Heart left ventricle (tissue), 16 donors: ENCODE results near the gene ANGPTL7. TPM values are rescaled to one million over a fixed set of nuclear protein-coding genes. Genes with fewer than 3 reads are reported as not detected.
"Not testable (repeated sequence)": the region's sequence is repeated elsewhere in the genome, so short reads cannot be mapped to it uniquely, and the experiment has no call there.

Source experiments
- ATAC-seq, 4 donors: fragments of 200-7000 bp; cut with Tn5 transposase; one replicate each; pipeline ENCODE4 v1.9.1; 2020 to 2022; ENCODE audit warnings: moderate library complexity in 4 of 4, mild to moderate bottlenecking in 3 of 4, moderate number of reproducible peaks in 1 of 4
- DNase-seq, 5 donors: peaks; one replicate each; pipeline ENCODE4 v3.0.0-alpha.2; 2020
- H3K27ac ChIP-seq, 12 donors: fragments of 200-600 bp; sonication (generic) in 4 of 12; one replicate each; pipeline versions ENCODE4 v1.5.0 to v1.8.0; 2016 to 2022; ENCODE audit warnings: mild to moderate bottlenecking in 2 of 12
- H3K27me3 ChIP-seq, 9 donors: fragments of 200-600 bp; sonication (generic) in 2 of 9; one replicate each; pipeline versions ENCODE4 v1.5.1 to v1.8.0; 2016 to 2022; ENCODE audit warnings: mild to moderate bottlenecking in 3 of 9
- H3K36me3 ChIP-seq, 9 donors: fragments of 200-600 bp; sonication (generic) in 2 of 9; one replicate each; pipeline versions ENCODE4 v1.5.0 to v1.8.0; 2018 to 2022; ENCODE audit warnings: mild to moderate bottlenecking in 2 of 9
- H3K4me1 ChIP-seq, 12 donors: fragments of 200-600 bp; sonication (generic) in 4 of 12; one replicate each; pipeline versions ENCODE4 v1.5.0 to v1.8.0; 2016 to 2022; ENCODE audit warnings: mild to moderate bottlenecking in 3 of 12
- H3K4me3 ChIP-seq, 12 donors: fragments of 200-600 bp; sonication (generic) in 4 of 12; one replicate each; pipeline versions ENCODE4 v1.5.0 to v1.8.0; 2017 to 2022; ENCODE audit warnings: mild to moderate bottlenecking in 9 of 12, moderate library complexity in 4 of 12
- H3K9me3 ChIP-seq, 12 donors: fragments of 200-600 bp; sonication (generic) in 4 of 12; one replicate each; pipeline versions ENCODE4 v1.5.0 to v1.8.0; 2016 to 2022; ENCODE audit warnings: mild to moderate bottlenecking in 1 of 12
- POLR2A ChIP-seq, 2 donors: fragments of 450-650 bp; IDR thresholded peaks; one replicate each; pipeline ENCODE4 v1.6.1; 2017; ENCODE audit warnings: antibody characterized with exemption in 2 of 2, mild to moderate bottlenecking in 2 of 2, moderate library complexity in 2 of 2
- WGBS, 4 donors: extraction: QIAGEN DNeasy Blood & Tissue Kit in 2 of 4; methylation state at CpG; one replicate each; pipeline versions ENCODE4 v1.1.5 to v1.1.7; 2013 to 2018; 5-methylcytosine and 5-hydroxymethylcytosine counted together
- intact Hi-C, 10 donors: fragments of 100-400 bp; cut with DNase I; formaldehyde crosslinking; loops; one replicate each; pipeline versions ENCODE4 v1.11.1 to v1.14.2; 2022
- polyA plus RNA-seq, 2 donors: library from polyadenylated mRNA; stranded (reverse); fragments of 200-250 nt; gene quantifications; one replicate each; pipeline ENCODE4 v1.2.3, GENCODE V29; 2013
- total RNA-seq, 9 donors: library from RNA; depleted of rRNA in 2 of 9; stranded (reverse); fragments of >200 nt in 2 of 9; fragmentation: NEBNext Ultra II Directional in 3 of 9; extraction: Animal tissue kit (Norgen Biotek cat#: 25700) in 3 of 9; gene quantifications; one replicate each; pipeline versions ENCODE4 v1.1.0 to v1.2.4, GENCODE V29; 2016 to 2023
- TF ChIP-seq, protein P1 (sequence below), 12 donors: fragments of 200-600 bp; sonication (generic) in 4 of 12; IDR thresholded peaks; one replicate each; pipeline versions ENCODE4 v1.5.0 to v1.8.0; 2018 to 2022; ENCODE audit warnings: antibody characterized with exemption in 12 of 12, mild to moderate bottlenecking in 5 of 12
- donor health status: ischemic (EF 13 %, LVEDD 7.1; RV severe dilation, severe dysfunction).
- donor health status: healthy with polysubstance abuse.
- donor health status: DM: no; HTN: yes; CAD: no.
- donor health status: DM: no; HTN: no; CAD: no.
- donor health status: ischemic (EF 25% LVEDD 6.9; RV normal size, moderate dysfunction).
- donor health status: ischemic (EF 25% LVEDD 5.7; RV mildly dilated, moderate dysfunction).
- donor health status: healthy.
- donor health status: DM: yes; HTN: yes; CAD: no.
- donor health status: ischemic (EF 35%, LVEDD 5.7; RV mildly dilated, moderate dysfunction).
- donor health status: nonischemic (EF 11% LVEDD 7.7; RV severe dilation, severe dysfunction).
- donor health status: DM: yes; HTN: yes; CAD: no.
- donor health status: PGD.
- donor health status: ischemic (EF 29% LVEDD 5.4; RV normal size, mild dysfunction).
- donor health status: nonischemic (EF 23%, LVEDD 6.1; RV moderate dilation, normal function).

ANGPTL7 gene
- total and polyA plus RNA-seq, 11 donors: 0.15 to 2.6 (median 0.43) TPM; not detected in 1

DNA sequence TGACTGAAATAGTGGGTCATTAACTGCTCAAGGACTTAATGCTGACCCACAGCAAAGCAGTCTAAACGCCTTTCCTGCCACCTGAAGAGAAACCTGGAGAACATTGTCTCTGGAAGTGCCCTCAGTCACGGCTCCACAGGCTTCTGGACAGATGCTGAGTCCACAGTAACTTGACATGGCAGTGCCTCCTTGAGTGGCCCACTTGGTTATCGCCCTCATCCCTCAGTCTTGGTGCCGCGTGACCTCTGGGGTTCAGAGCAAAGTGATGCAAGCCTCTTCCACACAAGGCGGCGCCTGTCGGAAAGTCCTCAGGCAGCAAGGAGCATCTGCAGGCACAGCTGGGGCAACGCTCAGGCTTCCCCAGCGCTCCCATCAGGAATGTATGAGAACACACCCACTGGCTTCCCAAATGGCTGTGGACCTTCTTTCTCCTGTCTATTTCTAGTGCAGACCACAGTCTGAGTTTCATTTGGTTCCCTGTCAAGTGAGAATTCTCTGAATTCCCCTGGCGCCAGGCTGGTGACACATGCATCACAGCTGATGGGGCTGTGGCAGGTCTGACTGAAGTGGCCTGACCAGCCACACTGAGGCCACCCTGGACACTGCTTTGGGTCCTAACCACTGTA, 13.0 kb upstream of the ANGPTL7 start:
- peak overlapping the region in 4 of 12 donors; percentile 33 to 51 (median 45) for H3K27ac ChIP-seq
- H3K9me3 ChIP-seq: no peaks in the 10 kb centered on the region
- ATAC-seq (peak; percentile 52 to 73 (median 68)), DNase-seq (peak in 3 of 5 donors; percentile 24 to 59 (median 47))
- H3K36me3 ChIP-seq: peaks cover 0 to 41% (median 4%) of the 10 kb centered on the region in 9 donors
- no peak overlapping the region for H3K4me3 ChIP-seq
- 55 to 68% (median 65%) methylated on average over 11 of the region's 11 CpGs for WGBS, 4 donors
- intact Hi-C loops: no loop called here
- peaks cover 6 to 51% (median 32%) of the 10 kb centered on the region in 12 donors for H3K4me1 ChIP-seq
- no peak for TF ChIP-seq POLR2A (IDR thresholded peaks at IDR 0.05)
- TF ChIP-seq, protein P1, sequence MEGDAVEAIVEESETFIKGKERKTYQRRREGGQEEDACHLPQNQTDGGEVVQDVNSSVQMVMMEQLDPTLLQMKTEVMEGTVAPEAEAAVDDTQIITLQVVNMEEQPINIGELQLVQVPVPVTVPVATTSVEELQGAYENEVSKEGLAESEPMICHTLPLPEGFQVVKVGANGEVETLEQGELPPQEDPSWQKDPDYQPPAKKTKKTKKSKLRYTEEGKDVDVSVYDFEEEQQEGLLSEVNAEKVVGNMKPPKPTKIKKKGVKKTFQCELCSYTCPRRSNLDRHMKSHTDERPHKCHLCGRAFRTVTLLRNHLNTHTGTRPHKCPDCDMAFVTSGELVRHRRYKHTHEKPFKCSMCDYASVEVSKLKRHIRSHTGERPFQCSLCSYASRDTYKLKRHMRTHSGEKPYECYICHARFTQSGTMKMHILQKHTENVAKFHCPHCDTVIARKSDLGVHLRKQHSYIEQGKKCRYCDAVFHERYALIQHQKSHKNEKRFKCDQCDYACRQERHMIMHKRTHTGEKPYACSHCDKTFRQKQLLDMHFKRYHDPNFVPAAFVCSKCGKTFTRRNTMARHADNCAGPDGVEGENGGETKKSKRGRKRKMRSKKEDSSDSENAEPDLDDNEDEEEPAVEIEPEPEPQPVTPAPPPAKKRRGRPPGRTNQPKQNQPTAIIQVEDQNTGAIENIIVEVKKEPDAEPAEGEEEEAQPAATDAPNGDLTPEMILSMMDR (IDR thresholded peaks at IDR 0.05): no peak
- no peaks in the 10 kb centered on the region for H3K27me3 ChIP-seq

DNA sequence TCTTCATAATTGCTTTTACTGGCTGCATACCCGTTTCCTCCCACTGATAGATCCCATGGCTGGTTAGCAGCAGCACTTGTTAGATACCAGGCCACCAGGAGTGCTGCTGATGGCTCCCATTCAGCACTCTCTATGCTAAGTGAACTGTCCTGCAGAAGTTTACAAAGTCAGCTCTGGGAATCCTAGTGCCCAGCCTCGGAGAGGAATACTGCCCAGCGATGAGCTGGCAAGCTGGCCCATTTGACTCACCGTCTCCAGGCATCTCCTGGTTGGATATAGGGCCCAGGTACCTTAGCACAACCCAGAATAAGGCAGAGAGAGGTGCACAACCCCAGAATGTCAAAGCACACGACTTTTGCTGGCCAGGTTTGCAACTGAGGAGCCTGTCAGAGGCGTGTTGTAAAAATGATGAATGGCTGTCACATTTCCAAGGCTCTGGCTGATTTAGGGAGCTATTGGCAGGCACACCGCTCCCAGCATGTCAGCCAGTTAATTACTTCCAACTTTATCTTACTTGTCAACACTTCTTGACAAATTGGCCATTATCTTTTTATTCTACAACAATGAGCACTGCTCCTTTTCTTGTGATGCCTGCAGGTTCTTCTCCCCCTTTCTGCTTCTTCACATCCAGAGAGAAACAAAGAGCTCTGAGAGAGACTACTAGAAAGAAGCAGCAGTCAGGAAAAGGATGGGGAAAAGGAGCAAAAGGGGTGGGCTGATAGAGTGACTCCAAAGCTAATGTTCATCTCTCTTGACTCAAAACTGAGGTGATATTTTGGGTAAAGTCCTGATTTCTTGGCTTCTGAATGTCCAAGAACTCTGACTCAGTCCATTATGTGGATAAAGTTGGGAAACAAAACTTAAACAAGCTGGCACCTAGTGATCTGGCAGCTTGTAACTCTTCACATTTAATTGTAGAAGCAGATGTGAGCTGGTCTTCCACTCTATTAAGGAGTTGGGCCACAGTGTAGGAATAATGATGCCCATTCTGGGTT, 10.8 kb upstream of the ANGPTL7 start:
- intact Hi-C loops: no loop called here
- no peaks in the 10 kb centered on the region for H3K27me3 ChIP-seq
- ATAC-seq (peak; percentile 34 to 69 (median 52)), DNase-seq (peak in 2 of 5 donors; percentile 29 to 47)
- WGBS, 4 donors: 38 to 52% (median 47%) methylated on average over 5 to 7 of the region's 7 CpGs
- no peak overlapping the region for H3K4me3 ChIP-seq
- H3K36me3 ChIP-seq: peaks cover 0 to 60% (median 17%) of the 10 kb centered on the region in 9 donors
- peak overlapping the region in 4 of 12 donors; percentile 7 to 36 (median 18) for H3K27ac ChIP-seq
- no peaks in the 10 kb centered on the region for H3K9me3 ChIP-seq
- H3K4me1 ChIP-seq: peaks cover 6 to 51% (median 32%) of the 10 kb centered on the region in 12 donors
- TF ChIP-seq, protein P1 (IDR thresholded peaks at IDR 0.05): no peak
- no peak for TF ChIP-seq POLR2A (IDR thresholded peaks at IDR 0.05)

DNA sequence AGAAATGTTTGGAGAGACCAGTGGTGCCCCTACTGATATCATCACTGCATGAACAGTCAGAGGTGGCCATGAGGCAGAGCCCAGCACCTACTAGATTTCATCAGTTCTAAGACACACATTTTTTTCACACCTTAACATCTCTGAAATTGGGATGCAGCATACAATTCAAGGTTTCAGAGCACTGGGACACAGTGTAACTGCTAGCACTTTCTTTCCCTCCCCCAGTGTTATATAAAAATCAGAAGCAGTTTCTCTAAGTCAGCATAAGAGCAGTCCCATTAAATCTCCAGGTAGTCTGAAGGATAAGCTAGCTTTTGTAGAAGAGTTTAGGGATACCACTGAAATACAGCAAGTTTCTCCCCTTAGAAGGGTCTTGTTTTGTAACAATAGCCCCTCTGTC, 10.0 kb upstream of the ANGPTL7 start:
- DNase-seq (no peak), ATAC-seq (no peak)
- intact Hi-C loops: no loop called here
- H3K27ac ChIP-seq: peak overlapping the region in 1 of 12 donors; percentile 36
- peaks cover 6 to 51% (median 32%) of the 10 kb centered on the region in 12 donors for H3K4me1 ChIP-seq
- H3K4me3 ChIP-seq: no peak overlapping the region
- H3K9me3 ChIP-seq: no peaks in the 10 kb centered on the region
- no peaks in the 10 kb centered on the region for H3K27me3 ChIP-seq
- H3K36me3 ChIP-seq: peaks cover 0 to 68% (median 23%) of the 10 kb centered on the region in 9 donors
- TF ChIP-seq POLR2A (IDR thresholded peaks at IDR 0.05): no peak
- TF ChIP-seq, protein P1 (IDR thresholded peaks at IDR 0.05): no peak

DNA sequence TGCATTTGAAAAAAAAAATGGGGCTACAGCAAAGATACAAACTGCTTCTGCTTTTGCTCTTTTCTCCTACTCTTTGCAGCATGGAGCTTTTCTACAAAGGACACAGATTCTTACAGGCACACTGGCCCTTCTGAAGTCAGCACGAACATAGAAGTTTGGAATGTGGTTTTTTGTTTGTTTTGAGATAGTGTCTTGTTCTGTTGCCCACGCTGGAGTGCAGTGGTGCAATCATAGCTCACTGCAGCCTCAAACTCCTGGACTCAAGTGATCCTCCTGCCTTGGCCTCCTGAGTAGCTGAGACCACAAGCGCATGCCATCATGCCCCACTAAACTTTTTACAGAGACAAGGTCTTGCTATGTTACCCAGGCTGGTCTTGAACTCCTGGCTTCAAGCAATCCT, 9.4 kb upstream of the ANGPTL7 start:
- ATAC-seq, intact Hi-C loops, H3K27me3 ChIP-seq, H3K4me3 ChIP-seq, H3K27ac ChIP-seq, DNase-seq, H3K9me3 ChIP-seq: not testable (repeated sequence)
- H3K36me3 ChIP-seq: peaks cover 0 to 74% (median 29%) of the 10 kb centered on the region in 9 donors
- 66 to 82% (median 74%) methylated on average over 3 of the region's 3 CpGs for WGBS, 4 donors
- peaks cover 6 to 47% (median 32%) of the 10 kb centered on the region in 12 donors for H3K4me1 ChIP-seq
